CD14-positive monocyte (primary cell): ENCODE measurements around the gene SEPTIN3. TPM values are rescaled to one million over a fixed set of nuclear protein-coding genes. Genes with fewer than 3 reads are reported as not detected.

Experiments used
- DNase-seq, 3 donors: peaks; one replicate each; pipeline ENCODE4 v3.0.0-alpha.2; 2011 to 2022
- H2AFZ ChIP-seq: 2 replicates; pipeline ENCODE4 v1.6.0; 2012; ENCODE audit warnings: mild to moderate bottlenecking, low read depth, low read length, inconsistent platforms; ENCODE audit not compliant: insufficient read depth, poor library complexity, severe bottlenecking
- H3K27ac ChIP-seq, 2 donors: 1 replicate in 1 of 2; 2 replicates in 1 of 2; pipeline ENCODE4 v1.5.1; 2012 to 2013; ENCODE audit warnings: low read length in 2 of 2, control low read depth in 1 of 2, inconsistent platforms in 1 of 2, low read depth in 1 of 2, mild to moderate bottlenecking in 1 of 2
- H3K27me3 ChIP-seq, 2 donors: one replicate each; pipeline versions ENCODE4 v1.6.0 to v1.6.1; 2011 to 2013; ENCODE audit warnings: low read length in 2 of 2; ENCODE audit not compliant: control insufficient read depth in 2 of 2, insufficient read depth in 2 of 2
- H3K36me3 ChIP-seq, 2 donors: replicated peaks in 1 of 2; 1 replicate in 1 of 2; 2 replicates in 1 of 2; pipeline versions ENCODE4 v1.5.1 to v1.6.1; 2012 to 2013; ENCODE audit warnings: low read length in 2 of 2, control low read depth in 1 of 2, inconsistent platforms in 1 of 2, mild to moderate bottlenecking in 1 of 2; ENCODE audit not compliant: insufficient read depth in 2 of 2, control insufficient read depth in 1 of 2
- H3K4me1 ChIP-seq, 2 donors: 1 replicate in 1 of 2; 2 replicates in 1 of 2; pipeline versions ENCODE4 v1.5.1 to v1.6.1; 2012 to 2013; ENCODE audit warnings: low read length in 2 of 2, control low read depth in 1 of 2, inconsistent platforms in 1 of 2, mild to moderate bottlenecking in 1 of 2, moderate library complexity in 1 of 2; ENCODE audit not compliant: insufficient read depth in 2 of 2, control insufficient read depth in 1 of 2
- H3K4me2 ChIP-seq: replicated peaks from 2 replicates; pipeline ENCODE3; 2012; ENCODE audit warnings: low read length, moderate library complexity, mild to moderate bottlenecking; ENCODE audit not compliant: poor library complexity, severe bottlenecking; ENCODE audit errors: extremely low read depth
- H3K4me3 ChIP-seq, 3 experiments: fragments of 200-600 bp in 1 of 3; sonication (generic) in 1 of 3; replicated peaks in 1 of 3; 1 replicate in 2 of 3; 2 replicates in 1 of 3; pipeline ENCODE4 v1.5.1; 2011 to 2013; ENCODE audit warnings: low read length in 3 of 3, mild to moderate bottlenecking in 3 of 3, control low read depth in 2 of 3, low read depth in 2 of 3, inconsistent platforms in 1 of 3, moderate library complexity in 1 of 3
- H3K79me2 ChIP-seq: 2 replicates; pipeline ENCODE4 v1.6.0; 2012; ENCODE audit warnings: mild to moderate bottlenecking, control low read depth, inconsistent platforms, low read length, moderate library complexity; ENCODE audit not compliant: insufficient read depth
- H3K9ac ChIP-seq: 2 replicates; pipeline ENCODE4 v1.6.0; 2017; ENCODE audit warnings: low read length, mild to moderate bottlenecking; ENCODE audit not compliant: insufficient read depth, poor library complexity, severe bottlenecking
- H3K9me3 ChIP-seq, 2 donors: replicated peaks in 1 of 2; 1 replicate in 1 of 2; 2 replicates in 1 of 2; pipeline versions ENCODE4 v1.5.1 to v1.6.1; 2012 to 2013; ENCODE audit warnings: low read length in 2 of 2, control low read depth in 1 of 2; ENCODE audit not compliant: control insufficient read depth in 1 of 2, insufficient read depth in 1 of 2
- H4K20me1 ChIP-seq: 2 replicates; pipeline ENCODE4 v1.6.0; 2012; ENCODE audit warnings: mild to moderate bottlenecking, low read length, control low read depth, moderate library complexity; ENCODE audit not compliant: insufficient read depth
- H3K27ac Mint-ChIP-seq, 7 donors: one replicate each; pipeline ENCODE4 v1.8.0; 2020; ENCODE audit warnings: mild to moderate bottlenecking in 7 of 7, mixed read lengths in 7 of 7, moderate library complexity in 6 of 7, inconsistent platforms in 2 of 7
- H3K27me3 Mint-ChIP-seq, 3 donors: one replicate each; pipeline ENCODE4 v1.8.0; 2021 to 2022; ENCODE audit warnings: low read depth in 3 of 3, mild to moderate bottlenecking in 3 of 3, mixed read lengths in 3 of 3, moderate library complexity in 3 of 3, inconsistent platforms in 1 of 3
- H3K36me3 Mint-ChIP-seq, 2 donors: one replicate each; pipeline ENCODE4 v1.8.0; 2020; ENCODE audit warnings: mixed read lengths in 2 of 2, inconsistent platforms in 1 of 2, mild to moderate bottlenecking in 1 of 2
- H3K4me1 Mint-ChIP-seq: one replicate; pipeline ENCODE4 v1.8.0; 2020; ENCODE audit warnings: mild to moderate bottlenecking, mixed read lengths
- H3K4me3 Mint-ChIP-seq, 2 donors: one replicate each; pipeline ENCODE4 v1.8.0; 2020; ENCODE audit warnings: mild to moderate bottlenecking in 2 of 2, mixed read lengths in 2 of 2, moderate library complexity in 1 of 2
- H3K9me3 Mint-ChIP-seq, 7 donors: one replicate each; pipeline ENCODE4 v1.8.0; 2020 to 2022; ENCODE audit warnings: mixed read lengths in 7 of 7, mild to moderate bottlenecking in 6 of 7, moderate library complexity in 6 of 7, inconsistent platforms in 2 of 7
- WGBS: methylation state at CpG from one replicate; pipeline ENCODE4 v1.1.5; 2013; ENCODE audit warnings: missing lambda C conversion rate; ENCODE audit not compliant: insufficient coverage; 5-methylcytosine and 5-hydroxymethylcytosine counted together
- intact Hi-C, 2 donors: fragments of 100-400 bp; cut with micrococcal nuclease; formaldehyde crosslinking; loops; one replicate each; pipeline versions ENCODE4 v1.15.0 to v1.15.1; 2023
- polyA plus RNA-seq, 3 donors: library from polyadenylated mRNA; depleted of rRNA in 1 of 3; unstranded in 2 of 3; stranded (reverse) in 1 of 3; fragments of 300-500 nt in 2 of 3; fragments of >200 nt in 1 of 3; fragmentation: Illumina TruSeq in 2 of 3; gene quantifications; 1 replicate in 2 of 3; 2 replicates in 1 of 3; pipeline ENCODE4 v1.2.3, GENCODE V29; 2012 to 2021
- TF ChIP-seq, protein P1 (sequence below): fragments of 200-600 bp; IDR thresholded peaks from one replicate; pipeline ENCODE4 v1.8.0; 2022; ENCODE audit warnings: antibody characterized with exemption, mild to moderate bottlenecking

The SEPTIN3 gene
- polyA plus RNA-seq, 3 donors: 0.06 to 0.20 TPM; not detected in 1

DNA sequence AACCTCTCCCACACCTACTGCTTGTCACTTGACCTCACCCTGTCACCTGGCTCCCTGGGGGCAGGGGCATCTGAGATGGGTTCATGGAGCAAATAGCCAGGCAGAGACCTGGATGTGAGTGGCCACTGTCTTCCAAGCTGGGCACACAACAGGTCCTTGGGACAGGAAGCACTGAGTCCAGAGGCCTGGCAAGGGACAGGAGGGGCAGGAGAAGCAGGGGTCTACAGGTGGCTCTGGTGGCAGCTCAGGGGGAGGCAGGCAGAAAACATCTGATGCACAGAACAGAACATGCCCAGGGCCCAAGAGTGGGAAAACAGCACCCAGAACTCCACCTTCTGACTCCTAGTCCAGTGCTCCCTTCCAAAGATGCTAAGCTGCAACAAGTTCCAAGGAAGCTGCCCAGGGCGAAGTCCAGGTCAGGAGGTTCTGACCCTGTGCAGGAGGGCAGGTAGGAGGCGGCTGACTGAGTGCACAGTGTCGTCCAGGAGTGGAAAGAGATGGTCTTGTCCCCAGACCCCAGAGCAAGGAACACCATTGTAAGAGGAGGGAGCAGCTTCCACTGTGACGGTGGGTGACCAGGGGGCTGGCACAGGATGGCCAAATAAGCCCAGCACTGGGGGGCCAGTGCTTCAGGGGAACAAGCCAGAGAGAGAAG lies 46.2 kb upstream of the SEPTIN3 start:
- Histone ChIP-seq H3K27ac (no peak overlapping the region), H2AFZ (no peak overlapping the region), H3K9ac (no peak overlapping the region), H3K4me3 (no peak overlapping the region), H3K4me2 (no peak overlapping the region), H3K79me2 (no peaks in the 10 kb centered on the region), H4K20me1 (no peaks in the 10 kb centered on the region), H3K36me3 (no peaks in the 10 kb centered on the region), H3K9me3 (no peaks in the 10 kb centered on the region), H3K27me3 (peaks cover 8 to 28% of the 10 kb centered on the region in 2 donors), H3K4me1 (peaks cover 35 to 50% of the 10 kb centered on the region in 2 donors)
- peaks cover 0 to 14% (median 7%) of the 10 kb centered on the region in 7 donors for H3K9me3 Mint-ChIP-seq
- peaks cover 39% of the 10 kb centered on the region for H3K4me1 Mint-ChIP-seq
- WGBS: 93% methylated on average over 4 of the region's 4 CpGs
- no peak for DNase-seq
- no peak overlapping the region for H3K27ac Mint-ChIP-seq
- TF ChIP-seq, protein P1, sequence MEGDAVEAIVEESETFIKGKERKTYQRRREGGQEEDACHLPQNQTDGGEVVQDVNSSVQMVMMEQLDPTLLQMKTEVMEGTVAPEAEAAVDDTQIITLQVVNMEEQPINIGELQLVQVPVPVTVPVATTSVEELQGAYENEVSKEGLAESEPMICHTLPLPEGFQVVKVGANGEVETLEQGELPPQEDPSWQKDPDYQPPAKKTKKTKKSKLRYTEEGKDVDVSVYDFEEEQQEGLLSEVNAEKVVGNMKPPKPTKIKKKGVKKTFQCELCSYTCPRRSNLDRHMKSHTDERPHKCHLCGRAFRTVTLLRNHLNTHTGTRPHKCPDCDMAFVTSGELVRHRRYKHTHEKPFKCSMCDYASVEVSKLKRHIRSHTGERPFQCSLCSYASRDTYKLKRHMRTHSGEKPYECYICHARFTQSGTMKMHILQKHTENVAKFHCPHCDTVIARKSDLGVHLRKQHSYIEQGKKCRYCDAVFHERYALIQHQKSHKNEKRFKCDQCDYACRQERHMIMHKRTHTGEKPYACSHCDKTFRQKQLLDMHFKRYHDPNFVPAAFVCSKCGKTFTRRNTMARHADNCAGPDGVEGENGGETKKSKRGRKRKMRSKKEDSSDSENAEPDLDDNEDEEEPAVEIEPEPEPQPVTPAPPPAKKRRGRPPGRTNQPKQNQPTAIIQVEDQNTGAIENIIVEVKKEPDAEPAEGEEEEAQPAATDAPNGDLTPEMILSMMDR: no peak
- no peak overlapping the region for H3K4me3 Mint-ChIP-seq
- peaks cover 31 to 44% (median 36%) of the 10 kb centered on the region in 3 donors for H3K27me3 Mint-ChIP-seq
- peaks cover 0 to 4% of the 10 kb centered on the region in 2 donors for H3K36me3 Mint-ChIP-seq
- intact Hi-C loops: no loop called here

DNA sequence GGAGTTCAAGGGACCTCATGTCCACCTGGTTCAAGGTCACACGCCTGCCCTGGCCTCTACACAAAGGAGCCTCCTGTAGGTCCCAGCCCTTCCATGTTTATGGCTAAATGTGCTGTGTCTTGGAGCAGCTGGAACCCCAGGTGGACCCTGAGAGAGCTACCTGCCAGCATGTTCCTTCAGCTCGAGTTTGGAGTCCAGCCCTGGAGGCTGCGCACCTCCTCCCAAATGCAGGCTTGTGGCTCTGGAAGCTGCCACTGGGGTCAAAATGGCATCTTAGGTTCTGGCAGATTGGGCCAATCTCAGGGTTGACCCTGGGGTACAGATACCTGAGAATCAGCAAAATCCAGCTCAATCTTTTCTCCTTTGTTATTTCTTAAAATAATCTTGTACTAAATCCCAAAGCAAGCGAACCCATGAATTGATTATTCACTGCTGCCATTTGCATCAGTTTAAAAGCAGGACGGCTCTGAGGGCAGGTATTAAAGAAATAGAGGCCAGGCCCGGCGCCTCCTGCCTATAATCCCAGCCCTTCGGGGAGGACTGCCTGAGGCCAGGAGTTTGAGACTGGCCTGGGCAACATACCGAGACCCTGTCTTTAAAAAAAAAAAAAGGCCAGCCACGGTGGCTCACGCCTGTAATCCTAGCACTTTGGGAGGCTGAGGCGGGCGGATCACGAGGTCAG lies 45.5 kb upstream of the SEPTIN3 start:
- Histone ChIP-seq H3K4me1 (peaks cover 29 to 44% of the 10 kb centered on the region in 2 donors), H3K9ac (no peak overlapping the region), H3K79me2 (no peaks in the 10 kb centered on the region), H2AFZ (no peak overlapping the region), H3K27me3 (peaks cover 8 to 30% of the 10 kb centered on the region in 2 donors), H3K9me3 (no peaks in the 10 kb centered on the region), H3K27ac (no peak overlapping the region), H3K4me3 (no peak overlapping the region), H3K4me2 (no peak overlapping the region), H4K20me1 (no peaks in the 10 kb centered on the region), H3K36me3 (no peaks in the 10 kb centered on the region)
- intact Hi-C loops: no loop called here
- peak overlapping the region in 1 of 7 donors; percentile 41 for H3K27ac Mint-ChIP-seq
- no peak for DNase-seq
- peaks cover 0 to 14% (median 7%) of the 10 kb centered on the region in 7 donors for H3K9me3 Mint-ChIP-seq
- peaks cover 34 to 51% (median 38%) of the 10 kb centered on the region in 3 donors for H3K27me3 Mint-ChIP-seq
- 93% methylated on average over 7 of the region's 14 CpGs for WGBS
- no peak overlapping the region for H3K4me3 Mint-ChIP-seq
- peaks cover 33% of the 10 kb centered on the region for H3K4me1 Mint-ChIP-seq
- TF ChIP-seq, protein P1: no peak
- H3K36me3 Mint-ChIP-seq: peaks cover 0 to 3% of the 10 kb centered on the region in 2 donors
